GM12801 (cell line): ENCODE results near the gene FAM149B1.

Source experiments
- TF ChIP-seq, protein P1 (sequence below): IDR thresholded peaks from one replicate; pipeline ENCODE4 v1.5.1; 2011; ENCODE audit warnings: control low read depth; ENCODE audit not compliant: insufficient read length; ENCODE audit errors: extremely low read depth

Gene FAM149B1

DNA sequence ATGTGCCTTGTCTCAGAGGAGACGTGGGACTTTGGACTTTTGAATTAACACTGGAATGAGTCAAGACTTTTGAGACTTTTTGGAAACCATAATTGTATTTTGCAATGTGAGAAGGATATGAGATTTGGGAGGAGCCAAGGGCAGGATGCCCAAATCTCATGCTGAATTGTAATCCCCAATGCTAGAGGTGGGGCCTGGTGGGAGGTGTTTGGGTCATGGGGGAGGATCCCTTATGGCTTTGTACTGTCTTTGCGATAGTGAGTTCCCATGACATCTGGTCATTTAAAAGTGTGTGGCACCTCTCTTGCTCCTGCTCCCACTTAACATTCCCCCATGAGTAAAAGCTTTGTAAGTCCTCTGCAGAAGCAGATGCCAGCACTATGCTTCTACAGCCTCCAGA is 40.0 kb downstream of the FAM149B1 start:
- TF ChIP-seq, protein P1, sequence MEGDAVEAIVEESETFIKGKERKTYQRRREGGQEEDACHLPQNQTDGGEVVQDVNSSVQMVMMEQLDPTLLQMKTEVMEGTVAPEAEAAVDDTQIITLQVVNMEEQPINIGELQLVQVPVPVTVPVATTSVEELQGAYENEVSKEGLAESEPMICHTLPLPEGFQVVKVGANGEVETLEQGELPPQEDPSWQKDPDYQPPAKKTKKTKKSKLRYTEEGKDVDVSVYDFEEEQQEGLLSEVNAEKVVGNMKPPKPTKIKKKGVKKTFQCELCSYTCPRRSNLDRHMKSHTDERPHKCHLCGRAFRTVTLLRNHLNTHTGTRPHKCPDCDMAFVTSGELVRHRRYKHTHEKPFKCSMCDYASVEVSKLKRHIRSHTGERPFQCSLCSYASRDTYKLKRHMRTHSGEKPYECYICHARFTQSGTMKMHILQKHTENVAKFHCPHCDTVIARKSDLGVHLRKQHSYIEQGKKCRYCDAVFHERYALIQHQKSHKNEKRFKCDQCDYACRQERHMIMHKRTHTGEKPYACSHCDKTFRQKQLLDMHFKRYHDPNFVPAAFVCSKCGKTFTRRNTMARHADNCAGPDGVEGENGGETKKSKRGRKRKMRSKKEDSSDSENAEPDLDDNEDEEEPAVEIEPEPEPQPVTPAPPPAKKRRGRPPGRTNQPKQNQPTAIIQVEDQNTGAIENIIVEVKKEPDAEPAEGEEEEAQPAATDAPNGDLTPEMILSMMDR: no peak

DNA sequence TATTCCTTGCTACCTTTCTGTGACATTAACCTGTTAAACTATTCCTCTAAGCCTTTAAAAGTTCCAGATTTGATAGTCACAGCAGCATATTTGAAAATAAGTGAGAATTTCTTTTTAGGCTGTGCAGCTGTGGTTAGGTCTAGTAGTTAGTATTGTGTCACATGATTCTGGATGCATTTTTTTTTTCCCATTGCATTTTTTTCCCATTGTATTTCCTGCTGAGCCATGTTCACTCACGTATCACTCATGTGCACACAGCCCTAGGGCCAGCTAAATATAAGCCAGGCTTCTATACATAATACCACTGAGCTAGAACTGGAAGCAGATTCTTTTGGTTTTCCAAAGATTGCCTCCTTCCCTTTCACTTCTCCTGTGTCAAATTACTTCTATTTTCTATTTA is 41.8 kb downstream of the FAM149B1 start:
- TF ChIP-seq, protein P1: no peak

DNA sequence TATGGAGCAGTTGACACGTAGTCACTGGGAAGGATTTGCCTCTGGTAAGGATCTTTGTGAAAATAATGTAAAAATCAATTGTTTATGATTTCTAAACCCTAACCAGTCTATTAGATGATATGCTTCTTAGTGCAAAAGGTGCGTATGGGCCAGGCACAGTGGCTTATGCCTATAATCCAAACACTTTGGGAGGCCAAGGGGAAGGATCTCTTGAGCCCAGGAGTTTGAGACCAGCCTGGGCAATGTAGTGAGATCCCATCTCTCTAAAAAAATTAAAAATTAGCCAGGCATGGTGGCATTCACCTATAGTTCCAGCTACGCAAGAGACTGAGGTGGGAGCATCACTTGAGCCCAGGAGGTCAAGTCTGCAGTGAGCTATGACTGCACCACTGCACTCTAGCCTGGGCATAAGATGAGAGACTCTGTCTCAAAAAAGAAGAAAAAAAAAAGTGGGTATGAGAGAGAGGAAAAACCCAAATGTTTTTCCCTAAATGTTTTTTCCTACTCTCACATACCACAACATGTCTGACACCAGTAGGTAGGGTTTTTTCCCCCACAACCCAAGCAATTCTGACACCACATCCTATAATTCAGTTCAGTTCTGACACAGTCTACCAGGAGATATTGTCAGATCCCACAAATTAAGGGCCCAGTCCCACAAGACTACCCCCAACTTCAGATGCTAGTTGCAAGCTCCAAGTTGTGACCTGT is 42.6 kb downstream of the FAM149B1 start:
- TF ChIP-seq, protein P1: no peak

DNA sequence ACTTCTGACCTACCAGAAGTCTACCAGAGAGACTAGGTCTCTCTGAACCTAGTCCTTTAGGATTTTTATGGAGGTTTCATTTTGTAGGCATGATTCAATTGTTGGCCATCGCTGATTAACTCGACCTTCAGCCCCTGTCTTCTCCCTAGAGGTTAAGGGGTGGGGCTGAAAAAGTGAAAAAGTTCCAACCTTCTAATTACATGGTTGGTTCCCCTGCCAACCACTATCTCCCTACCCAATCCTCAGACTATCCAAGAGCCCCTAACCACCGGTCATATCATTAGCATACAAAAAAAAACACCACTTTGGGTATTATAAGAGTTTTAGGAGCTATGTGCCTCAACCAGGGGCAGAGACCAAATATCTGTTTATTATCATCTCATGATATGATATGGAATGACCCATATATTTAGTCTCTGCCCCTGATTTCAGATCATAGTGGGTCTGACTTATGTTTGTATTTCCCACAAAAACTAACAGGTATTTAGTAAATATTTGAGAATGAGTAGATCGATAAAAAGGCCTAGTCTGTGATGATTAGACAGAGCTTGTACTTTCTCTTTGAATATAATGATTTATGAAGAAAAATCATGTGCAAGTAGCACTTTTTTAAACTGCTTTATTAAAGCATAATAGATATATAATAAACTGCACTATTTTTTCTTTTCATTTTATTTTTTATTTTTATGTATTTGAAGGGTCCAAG is 43.3 kb downstream of the FAM149B1 start:
- TF ChIP-seq, protein P1: no peak

DNA sequence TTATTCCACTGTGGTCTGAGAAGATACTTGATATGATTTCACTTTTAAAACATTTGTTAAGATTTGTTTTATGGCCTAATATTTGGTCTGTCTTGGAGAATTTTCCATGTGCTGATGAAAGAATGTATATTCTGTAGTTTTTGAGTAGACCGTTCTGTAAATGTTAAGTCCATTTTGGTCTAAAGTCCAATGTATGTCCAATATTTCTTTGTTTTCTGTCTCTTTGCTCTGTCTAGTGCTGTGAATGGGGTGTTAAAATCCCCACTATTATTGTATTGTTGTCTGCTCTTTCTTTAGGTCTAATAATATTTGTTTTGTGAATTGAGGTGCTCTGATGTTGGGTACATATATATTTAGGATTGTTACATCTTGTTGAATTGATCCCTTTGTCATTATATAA is 47.8 kb downstream of the FAM149B1 start:
- TF ChIP-seq, protein P1: no peak

DNA sequence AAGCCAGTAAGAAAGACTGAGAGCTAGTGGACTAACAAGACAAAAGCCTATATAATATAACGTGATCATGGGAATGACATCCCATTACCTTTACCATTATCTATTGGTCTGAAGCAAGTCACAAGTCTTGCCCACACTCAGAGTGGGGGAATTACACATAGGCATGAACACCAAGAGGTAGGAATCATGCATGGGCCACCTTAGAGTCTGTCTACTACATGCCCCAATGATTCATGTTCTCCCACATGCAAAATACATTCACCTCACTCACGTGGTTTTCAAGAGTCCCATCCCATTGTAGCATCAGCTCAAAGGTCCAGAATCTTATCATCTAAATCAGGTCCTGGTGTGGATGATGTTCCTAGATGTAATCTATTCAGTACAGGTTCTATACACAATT is 49.7 kb downstream of the FAM149B1 start:
- TF ChIP-seq, protein P1: no peak

DNA sequence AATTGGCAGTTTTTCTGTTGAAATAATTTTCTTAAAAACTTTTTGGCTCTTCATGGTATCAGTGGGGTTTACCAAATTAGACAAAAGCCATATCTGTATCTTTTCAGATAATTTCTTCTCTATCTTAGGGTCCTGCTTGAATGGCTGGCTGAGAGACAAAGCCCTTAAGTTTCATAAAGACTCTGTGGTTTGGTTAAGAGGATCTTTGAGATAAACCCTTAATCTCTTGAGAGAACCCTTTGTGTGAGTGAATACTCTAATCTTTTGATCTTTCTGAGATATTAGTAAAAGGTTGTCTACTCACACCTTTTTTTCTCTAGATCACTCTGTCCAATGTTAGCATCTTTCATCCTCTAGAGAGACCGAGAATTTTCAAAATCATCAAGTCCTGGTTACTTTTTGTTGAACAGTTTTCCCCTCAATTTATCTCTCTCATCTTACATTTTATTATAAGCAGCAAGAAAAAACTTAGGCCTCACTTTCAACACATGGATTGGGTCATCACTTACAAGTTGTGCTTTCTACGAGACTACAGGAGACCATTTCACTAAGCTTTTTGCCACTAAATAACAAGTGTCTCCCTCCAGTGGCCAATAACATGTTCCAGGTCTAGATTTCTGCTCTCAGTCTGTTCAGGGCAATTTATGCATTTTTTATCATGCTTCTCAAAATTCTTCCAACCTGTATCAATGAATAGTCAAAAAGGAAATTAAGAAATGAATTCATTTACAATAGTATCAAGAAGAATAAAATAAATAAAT is 50.7 kb downstream of the FAM149B1 start:
- TF ChIP-seq, protein P1: no peak
